Kasumi-1 (cell line): ENCODE data around the gene NPAS3.

ENCODE experiments used
- DNase-seq, 2 experiments: peaks; one replicate each; lab custom pipeline; 2025; lab: John Stamatoyannopoulos, UW

NPAS3 gene

DNA sequence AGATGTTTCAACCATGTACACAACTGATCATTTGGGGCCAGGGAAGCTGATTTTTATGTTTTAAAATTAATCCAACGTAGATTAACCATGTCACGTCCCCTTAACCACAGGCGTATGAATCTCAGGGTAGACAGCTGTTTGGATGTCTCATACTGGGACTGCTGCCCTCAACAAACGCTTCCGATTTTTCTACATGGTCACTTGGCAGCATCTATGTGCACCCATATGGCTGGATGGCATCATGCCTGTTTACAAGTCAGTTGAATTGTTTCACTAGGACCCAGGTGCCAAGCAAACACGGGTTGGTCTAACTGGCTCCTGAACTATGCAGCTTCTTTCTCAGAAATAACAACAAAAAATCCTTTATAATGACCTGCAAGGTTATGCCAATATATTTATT, 393.8 kb downstream of the NPAS3 start:
- DNase-seq, result no peak

DNA sequence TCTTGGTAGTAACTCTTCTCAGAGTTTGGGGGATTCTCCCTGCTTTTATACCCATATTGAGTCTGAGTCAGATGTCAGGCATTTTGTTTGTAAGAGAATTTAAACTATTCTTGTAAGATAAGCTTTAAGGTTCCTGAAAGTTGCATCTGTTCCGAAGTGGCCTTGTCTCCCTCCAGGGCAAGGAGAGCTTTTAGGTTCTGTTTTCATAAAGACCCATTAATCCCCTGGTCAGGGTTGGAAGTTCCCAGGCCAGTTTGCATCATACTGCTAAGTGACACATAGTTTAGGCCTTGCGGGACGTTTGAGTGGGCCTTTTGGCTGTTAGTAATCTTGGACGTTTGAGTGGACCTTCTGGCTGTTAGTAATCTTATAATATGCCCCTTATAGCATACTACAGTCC, 396.7 kb downstream of the NPAS3 start:
- DNase-seq, result no peak

DNA sequence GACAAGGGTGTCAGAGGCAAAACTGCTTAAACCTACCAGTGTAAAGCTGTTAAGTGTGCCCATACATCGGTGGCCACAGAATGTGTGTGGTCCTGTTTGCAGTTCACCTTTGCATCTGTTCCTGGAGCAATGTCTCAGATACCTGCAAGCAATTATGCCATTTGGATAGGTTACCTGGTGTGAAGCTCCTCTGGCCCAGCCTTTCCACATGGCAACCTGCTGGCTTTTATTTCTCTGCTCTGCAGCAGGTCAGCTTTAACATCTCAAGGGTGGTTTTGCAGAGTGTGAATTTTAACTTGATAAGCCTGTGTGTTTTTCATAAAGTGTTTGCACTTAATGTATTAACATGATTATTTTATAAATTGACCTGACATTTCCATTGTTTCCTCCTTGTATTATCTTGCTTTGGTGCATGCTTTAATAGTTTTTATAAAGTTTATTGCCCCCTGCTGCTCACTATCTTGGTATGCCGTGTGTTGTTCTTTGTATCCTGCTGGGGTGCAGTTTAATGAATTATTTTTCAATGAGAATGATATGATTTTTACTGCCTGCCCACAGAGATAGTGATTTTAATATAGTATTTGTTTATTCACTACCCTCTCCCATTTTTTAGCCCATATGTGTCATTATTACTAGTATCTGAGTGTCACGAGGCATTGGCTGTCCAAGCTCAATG, 403.8 kb downstream of the NPAS3 start:
- no peak for DNase-seq

DNA sequence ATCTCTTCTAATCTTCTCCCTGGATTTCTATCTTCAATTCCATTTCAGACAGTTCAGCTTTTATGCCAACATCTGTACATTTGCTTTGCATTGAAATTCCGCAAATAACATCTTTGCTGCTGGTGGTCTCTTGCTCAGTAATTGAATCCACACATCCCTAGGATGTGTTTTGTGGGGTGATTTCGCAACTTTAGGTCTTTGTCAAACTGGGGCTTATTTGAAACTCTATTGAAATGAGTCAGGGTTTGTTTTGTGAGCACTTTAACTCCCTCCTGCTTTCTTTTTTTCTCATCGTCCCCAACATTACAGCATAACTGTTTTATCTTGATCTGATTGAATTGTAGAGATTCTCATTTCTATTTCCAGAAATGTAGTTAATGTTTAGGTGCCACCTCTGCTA, 404.3 kb downstream of the NPAS3 start:
- no peak for DNase-seq

DNA sequence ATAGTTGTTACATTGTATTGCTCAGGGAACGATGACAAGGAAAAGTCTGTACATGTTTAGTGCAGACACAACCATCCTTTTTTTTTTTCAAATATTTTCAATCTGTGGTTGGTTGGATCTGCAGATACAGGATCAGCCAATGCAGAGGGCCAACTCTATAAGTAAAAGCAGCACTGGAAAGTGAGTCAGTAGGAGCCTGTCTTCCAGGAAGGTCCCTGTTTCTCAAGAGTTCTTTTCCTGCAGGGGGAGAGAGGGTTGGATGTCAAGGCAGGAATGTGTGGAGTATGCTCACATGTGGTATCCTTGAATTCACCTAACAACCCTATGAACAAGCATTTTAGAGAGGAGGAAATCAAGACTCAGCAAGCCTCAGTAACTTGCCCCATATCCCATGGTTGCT, 409.1 kb downstream of the NPAS3 start:
- no peak for DNase-seq

DNA sequence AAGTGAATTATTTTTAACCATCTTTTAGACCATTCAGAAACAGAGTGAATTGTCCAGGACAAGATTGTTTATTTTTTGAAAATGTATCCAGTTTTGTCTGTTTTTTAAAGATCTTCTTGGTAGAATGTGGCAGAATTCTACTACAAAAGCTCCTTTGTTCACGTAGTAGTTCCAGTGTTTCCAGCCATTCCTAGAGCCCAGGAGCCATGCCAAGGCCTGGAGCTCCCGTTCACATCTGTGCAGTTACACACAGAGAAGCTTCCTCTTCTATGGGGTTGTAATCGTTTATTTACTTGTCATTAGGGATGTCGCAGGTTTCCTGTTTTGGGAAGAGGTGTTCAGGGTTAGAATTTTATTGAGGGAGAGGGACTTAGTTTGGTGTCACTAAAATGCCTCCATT, 409.8 kb downstream of the NPAS3 start:
- DNase-seq, result no peak

DNA sequence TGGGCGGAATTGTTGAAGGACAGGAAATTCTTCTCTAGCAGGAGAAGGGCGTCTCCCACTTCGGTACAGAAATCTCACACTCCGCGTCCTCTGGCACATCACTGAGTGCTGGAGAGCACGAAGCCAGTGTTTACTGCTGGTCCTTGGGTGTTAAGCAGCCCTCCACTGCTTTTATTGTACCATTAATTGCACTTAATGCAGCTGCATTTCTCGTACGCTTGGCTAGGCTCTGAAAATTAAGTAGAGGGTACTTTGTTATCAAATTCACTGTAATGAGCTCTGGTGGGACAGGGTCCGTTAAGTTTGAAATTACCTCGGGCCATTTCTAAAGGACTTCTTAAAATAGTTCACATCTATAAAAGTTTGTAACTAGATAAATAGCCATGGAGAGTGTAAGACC, 411.2 kb downstream of the NPAS3 start:
- no peak for DNase-seq

DNA sequence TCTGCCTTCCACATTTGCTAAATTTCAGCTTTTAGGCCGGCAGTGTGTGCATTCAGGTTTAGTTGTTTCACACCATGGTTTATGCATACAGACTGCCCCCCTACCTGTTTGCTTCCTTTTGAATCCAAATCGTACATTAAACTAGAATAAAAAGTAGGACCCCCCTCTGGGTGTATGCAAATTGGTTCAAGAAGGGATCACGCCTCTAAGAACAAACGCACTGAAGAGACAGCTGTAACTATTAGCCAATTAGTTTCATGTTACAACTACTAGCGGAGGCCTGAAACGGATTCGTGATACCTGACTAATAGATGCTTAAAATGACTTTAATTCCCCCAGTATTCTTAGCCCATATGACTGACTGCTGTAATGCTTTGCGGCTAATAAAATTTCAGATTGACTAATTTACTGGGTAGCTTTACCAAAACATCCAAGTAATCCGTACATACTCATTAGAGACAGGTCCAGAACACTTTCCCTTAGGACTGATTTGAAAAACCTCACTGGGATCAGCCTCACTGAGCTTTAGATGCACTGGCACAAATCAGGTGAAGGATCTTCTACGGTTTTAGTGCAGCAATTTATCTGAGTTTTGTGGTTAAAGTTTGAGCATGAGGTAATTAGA, 411.8 kb downstream of the NPAS3 start:
- DNase-seq, result no peak

DNA sequence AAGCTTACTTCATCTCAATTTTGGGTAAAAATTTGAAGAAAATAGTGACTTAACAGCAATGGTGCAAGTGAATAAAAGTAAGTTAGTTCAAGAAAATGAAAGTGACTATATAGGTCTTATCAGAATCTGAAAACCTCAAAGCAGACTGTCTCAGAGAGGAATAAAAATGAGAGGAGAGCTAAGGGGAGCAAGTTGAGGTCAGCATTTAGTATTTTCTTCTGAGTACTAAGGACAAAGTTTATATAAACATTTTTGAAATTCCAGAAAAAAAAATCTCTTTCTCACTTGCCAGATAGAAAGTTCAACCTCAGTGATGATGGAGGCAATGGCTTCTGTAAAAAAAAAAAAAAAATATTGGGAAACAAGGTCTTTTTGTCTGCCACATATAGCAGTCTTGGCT, 414.1 kb downstream of the NPAS3 start:
- no peak for DNase-seq

DNA sequence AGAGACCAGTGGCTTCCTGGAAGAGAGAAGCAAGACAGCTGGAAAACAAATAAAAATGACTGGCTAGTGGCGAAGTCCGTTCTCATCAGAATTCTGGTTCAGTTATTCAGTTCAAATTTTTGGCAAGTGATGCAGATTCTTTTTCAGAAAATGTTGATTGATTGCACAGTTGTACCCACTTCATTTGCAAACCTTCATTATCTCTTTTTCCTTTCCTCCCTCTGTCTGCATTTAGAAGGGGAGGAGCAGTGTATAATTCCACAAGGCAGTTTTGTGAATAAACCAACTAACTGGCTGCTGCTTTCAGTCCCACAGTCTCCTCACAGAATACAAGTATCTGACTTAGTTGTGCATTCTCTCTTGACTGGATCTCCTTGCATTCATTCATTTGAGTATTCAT, 417.5 kb downstream of the NPAS3 start:
- DNase-seq, result no peak

DNA sequence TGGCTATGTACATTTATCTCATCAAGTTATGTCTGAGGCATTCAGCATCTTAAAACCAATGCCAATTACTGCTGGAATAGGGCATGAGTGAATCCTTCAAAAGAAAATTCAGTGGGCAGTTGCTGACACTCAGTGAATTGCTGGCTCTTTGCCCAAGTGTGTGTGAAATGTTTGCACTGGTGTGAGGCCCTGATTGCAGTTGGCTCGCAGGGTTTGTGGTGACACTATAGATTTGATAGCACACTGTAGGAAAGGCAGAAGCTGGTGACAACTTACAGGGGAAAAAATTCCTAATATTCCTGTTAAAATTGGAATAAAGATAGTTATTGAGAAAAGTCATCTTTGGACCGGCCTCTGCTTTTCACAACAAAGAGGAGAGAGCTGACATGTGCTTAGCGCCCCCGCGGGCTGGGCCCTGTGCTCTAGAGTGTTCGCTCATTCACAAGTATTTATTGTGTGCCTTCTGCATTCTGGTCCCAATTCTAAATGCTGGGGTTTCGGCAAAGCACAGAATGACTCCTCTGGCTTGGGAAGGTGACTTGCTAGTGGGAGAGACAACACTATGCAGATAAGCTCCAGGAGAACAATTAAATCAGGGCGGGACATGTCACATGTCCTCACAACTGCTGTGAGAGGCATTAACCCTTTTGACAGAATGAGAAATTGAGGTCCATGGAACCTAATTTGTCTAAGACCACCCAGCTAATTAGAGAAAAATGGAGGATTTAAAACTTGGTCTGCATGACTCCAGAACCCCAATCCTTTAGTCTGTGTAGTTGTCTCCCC, 418.7 kb downstream of the NPAS3 start:
- no peak for DNase-seq

DNA sequence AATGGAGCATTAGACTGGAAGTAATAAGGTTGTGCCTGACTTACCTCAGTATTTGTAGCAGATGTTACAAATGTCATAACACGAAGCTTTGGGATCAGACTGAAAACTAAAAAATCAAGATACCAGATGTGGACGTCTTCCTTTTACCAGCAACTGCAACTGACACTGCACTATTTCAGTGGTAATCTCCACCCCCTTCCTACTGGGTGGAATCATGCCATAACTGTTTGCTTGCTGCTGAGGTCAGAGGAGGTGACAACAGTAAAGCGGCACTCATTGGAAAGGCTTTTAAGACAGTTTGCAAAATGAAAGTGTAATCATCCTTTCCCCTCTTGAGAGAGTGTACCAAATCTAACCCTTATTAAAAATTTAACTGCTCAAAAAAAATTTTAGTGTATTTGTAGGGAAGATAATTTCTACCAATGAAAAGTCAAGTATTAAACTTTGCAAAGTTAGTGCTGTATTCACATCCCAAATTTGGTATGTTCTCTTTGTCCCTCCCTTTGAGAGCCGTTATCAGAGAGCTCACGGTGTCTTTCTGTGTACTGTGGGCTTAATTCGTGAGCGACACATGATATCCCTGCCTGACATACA, 420.7 kb downstream of the NPAS3 start:
- no peak for DNase-seq

DNA sequence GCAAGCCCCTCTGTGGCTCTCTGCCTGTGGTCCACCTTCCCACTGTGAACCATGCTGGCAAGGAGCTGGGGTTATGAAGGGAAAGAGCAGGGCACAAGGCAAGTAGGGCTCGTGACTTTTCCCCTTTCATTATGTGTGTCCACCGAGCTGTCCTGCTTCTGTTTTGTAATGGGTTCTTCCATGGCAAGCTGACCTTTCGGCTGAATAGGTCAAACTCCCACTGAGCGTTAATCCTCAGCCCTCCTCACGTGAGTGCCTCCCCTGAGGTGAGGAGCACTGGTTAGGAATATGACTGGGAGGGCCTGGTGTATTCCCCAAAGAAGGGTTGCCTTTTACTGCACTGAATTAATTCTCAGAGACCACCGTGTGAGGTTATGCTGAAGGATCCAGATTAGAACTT, 424.3 kb downstream of the NPAS3 start:
- DNase-seq, result no peak

DNA sequence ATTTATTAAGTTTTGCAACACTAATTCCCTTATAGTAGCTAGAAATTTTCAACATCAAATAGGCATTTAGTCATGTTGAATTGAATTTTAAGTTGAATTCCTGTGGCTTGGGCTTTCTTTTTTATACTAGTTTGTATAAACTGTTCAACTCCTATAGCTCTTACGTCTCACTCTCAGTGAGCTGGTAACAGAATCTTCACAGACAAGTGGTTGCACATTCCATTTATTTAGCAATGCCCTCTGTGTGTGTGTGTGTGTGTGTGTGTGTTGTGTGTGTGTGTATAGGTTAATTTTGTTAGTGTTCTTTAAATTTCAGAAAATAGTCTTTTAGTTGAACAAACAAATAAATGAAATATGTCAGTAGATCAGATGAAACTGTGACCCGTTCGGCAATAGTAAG, 425.0 kb downstream of the NPAS3 start:
- no peak for DNase-seq

DNA sequence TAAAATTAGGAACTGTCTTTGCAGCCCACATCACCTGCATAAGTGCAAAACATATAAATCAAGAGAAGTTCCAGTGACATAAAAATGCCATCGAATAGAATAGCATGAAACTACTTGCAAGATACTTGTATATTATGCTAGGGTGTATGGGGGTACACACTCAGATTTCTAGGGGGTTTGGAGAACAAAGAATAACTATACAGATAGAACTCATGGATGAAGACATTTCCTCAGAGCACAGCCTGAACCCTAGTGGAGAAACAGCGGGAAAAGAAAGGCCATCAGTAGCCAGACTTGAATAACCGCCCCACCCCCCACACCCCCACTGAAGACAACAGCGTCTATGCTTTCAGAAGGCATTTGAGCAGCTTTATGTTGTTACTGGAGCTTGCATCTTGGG, 425.8 kb downstream of the NPAS3 start:
- DNase-seq, result no peak

DNA sequence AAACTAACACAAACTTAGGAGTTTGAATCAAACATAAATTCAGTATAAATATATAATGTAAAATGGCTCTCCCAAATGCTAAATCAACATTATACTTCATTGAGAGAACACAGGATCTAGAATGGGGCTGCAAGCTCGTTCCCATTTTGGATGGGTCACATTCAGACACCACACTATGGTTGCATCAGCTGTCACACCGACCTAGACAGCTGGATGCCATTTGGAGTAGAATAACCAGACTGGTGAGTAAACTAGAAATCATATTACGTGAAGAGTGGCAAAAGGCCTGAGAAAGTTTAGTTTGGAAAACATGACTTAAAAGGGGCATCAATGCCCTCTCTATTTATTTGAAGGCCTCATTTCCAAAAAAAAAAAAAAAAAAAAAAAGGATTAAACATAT, 430.4 kb downstream of the NPAS3 start:
- no peak for DNase-seq

DNA sequence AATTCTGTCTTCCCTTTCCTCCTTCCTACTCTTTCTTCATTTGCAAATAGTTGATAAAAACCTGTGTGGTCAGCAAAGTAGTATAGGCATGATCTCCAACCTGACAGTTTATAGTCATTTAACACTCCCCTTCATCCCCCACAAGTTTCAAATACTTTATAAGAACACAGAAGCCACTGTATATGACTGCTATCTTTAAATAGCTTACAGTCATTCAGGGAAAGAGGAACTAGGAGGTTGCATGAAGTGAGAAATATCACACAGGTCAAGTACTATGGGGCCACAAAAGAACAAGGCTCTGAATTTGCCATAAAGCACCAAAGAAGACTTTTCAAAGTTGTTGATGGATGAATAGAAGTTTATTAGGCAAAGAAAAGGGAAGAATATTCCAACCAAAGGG, 431.3 kb downstream of the NPAS3 start:
- DNase-seq, result peak; percentile 35 to 36

DNA sequence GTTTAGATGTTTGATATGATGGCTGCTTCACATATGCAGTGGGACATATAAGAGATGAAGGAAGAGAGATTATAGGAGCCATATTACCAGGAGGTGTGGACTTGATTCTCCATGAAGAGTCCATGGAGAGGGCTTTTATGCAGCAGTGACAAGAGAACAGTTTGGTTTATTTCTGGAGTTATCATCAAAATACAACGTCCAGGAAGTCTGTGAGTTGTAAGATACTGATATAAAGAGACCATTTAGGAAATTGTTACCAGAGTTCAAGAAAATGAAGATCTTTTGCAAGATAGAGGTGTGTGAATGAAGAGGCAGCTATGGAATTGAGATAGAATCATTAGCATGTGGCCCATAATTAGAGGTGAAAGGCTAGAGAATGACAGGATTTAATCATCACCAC, 431.7 kb downstream of the NPAS3 start:
- no peak for DNase-seq

DNA sequence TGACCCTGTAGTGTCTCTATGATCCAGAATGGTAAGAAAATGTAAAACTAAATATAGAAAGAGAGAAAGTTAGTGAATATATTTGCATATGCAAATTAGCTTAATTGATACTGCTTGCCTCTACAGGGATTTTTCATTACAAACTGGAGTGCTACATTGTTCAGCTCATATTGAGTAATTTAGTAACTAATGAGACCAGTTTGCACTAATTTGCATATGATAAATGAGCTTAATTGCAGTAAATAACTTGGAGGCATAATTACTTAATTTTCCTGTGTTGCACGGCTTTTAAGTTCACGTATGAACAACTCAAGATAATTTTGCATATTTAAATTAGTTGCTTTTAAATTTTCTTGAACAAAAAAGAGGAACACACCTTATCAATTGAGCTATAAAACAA, 436.5 kb downstream of the NPAS3 start:
- no peak for DNase-seq

DNA sequence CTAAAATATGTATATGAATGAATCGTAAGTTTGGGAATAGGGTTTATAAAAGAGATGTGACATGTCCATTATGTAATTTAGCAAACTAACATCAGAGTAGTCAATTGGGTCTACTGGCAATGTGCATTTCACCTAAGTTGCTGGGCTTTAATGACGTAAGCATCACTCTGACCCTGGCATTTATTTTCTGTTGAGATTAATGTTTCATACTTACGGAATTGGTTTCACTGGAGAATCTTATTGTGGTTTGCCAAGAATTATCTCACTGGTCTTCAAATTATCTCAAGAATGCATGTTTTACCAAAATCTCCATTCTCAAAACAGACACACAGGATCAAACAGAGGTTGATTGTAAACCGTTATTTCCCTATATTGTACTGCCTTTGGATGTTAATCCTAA, 437.1 kb downstream of the NPAS3 start:
- DNase-seq, result no peak

DNA sequence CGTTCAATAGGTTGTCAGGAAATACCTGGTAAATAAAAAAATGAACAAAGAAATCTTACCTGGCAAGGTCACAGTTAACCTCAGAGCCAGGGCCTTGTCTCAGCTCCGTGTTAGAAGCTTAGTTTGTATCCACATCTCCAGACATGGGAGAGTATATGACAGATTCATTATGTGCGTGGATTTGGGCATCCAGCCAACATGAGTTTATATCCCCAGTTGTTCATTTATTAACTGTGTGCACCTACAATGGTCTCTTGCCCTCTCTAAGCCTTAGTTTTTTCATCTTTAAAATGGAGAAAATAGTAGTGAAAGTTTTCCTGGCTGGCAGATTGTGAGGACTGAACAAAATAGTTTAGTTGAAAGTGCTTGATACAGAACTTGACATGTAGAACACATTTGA, 437.8 kb downstream of the NPAS3 start:
- DNase-seq, result no peak

DNA sequence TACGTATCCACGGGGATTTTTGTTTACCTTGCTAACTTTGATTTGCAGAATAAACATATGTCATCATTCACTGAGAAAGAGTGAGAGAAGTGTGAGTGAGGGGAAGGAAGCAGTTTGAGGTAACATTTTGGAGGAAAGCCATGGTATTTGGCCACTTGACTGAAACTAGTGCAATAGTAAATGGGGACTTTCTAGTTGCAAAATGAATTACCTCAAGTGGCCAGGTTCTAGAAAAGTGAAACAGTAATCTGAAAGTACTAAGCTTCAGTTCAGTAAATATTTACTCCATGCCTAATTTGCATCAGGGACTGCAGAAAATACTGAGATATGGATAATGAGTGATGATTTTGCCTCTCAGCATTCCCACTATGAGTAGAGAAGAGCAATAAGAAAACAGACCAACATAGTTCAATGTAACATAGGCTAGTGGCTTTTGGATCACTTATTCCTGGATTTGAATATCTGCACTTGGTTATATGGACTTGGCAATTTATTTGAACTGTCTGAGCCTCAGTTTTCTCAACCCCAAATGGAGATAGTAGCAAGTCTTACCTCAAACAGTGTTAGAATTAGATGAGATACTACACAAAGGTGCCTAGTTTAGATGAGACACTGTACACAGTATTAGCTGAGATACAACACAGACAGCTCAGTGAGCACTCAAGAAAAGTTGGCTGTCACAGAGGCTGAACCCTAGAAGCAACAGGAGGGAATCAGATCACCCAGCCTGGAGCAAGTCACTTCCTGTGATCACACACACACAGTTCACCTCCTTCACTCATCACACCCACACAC, 439.1 kb downstream of the NPAS3 start:
- DNase-seq, result no peak
